ENCODE measurements around the gene RFTN2.

DNA sequence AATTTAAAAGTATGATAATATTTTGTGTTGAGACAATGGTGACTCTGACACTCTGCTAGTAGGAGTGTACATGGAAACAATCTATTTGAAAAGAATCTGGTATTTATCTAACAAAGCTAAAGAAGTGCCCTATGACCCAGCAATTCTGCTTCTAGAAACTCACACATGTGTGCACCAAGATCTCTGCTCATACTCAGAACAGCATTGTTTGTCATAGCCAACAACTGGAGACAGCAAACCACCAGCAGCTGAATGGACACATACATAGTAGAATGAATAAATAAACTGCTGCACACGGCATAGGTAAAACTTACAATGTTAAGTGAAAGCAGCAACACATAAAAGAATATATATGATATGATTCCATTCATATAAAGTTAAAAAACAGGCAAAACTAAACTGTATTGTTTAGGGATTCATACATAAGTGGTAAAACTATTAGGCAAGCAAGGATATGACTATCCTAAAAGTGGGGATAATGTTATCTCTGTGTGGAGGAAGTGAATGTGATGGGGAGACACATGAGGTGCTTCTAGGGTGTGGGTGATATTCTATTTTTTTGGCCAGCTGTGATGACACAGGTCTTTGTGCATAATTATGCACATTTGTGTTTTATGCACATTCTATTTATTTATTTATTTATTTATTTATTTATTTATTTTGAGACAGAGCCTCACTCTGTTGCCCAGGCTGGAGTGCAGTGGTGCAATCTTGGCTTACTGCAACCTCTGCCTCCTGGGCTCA lies 71.1 kb downstream of the RFTN2 start:
- TF ChIP-seq, protein P1, sequence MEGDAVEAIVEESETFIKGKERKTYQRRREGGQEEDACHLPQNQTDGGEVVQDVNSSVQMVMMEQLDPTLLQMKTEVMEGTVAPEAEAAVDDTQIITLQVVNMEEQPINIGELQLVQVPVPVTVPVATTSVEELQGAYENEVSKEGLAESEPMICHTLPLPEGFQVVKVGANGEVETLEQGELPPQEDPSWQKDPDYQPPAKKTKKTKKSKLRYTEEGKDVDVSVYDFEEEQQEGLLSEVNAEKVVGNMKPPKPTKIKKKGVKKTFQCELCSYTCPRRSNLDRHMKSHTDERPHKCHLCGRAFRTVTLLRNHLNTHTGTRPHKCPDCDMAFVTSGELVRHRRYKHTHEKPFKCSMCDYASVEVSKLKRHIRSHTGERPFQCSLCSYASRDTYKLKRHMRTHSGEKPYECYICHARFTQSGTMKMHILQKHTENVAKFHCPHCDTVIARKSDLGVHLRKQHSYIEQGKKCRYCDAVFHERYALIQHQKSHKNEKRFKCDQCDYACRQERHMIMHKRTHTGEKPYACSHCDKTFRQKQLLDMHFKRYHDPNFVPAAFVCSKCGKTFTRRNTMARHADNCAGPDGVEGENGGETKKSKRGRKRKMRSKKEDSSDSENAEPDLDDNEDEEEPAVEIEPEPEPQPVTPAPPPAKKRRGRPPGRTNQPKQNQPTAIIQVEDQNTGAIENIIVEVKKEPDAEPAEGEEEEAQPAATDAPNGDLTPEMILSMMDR (IDR thresholded peaks at IDR 0.05): no peak
- TF ChIP-seq EP300 (IDR thresholded peaks at IDR 0.05) (no peak), POLR2A (IDR thresholded peaks at IDR 0.05) (no peak)
